T-helper 2 cell treated with Interferon-gamma antibody and Interleukin-4, amounts not matched to agents 5 μg/mL and 100 μg/mL, for 36 hours (primary cell): ENCODE results near the gene LAMTOR3.

Experiments used
- DNase-seq: peaks from one replicate; pipeline ENCODE4 v3.0.0; 2021; ENCODE audit warnings: low spot score
- H3K27ac Mint-ChIP-seq: one replicate; pipeline ENCODE4 v1.8.0; 2021; ENCODE audit warnings: mild to moderate bottlenecking, mixed read lengths
- H3K27me3 Mint-ChIP-seq: one replicate; pipeline ENCODE4 v1.8.0; 2021; ENCODE audit warnings: low read depth, mixed read lengths
- H3K36me3 Mint-ChIP-seq: one replicate; pipeline ENCODE4 v1.8.0; 2021; ENCODE audit warnings: low read depth, mixed read lengths
- H3K4me1 Mint-ChIP-seq: one replicate; pipeline ENCODE4 v1.8.0; 2021; ENCODE audit warnings: low read depth, mixed read lengths
- H3K4me3 Mint-ChIP-seq: one replicate; pipeline ENCODE4 v1.8.0; 2022; ENCODE audit warnings: mild to moderate bottlenecking, moderate library complexity, mixed read lengths
- H3K9me3 Mint-ChIP-seq: one replicate; pipeline ENCODE4 v1.8.0; 2021; ENCODE audit warnings: mixed read lengths

The LAMTOR3 gene

DNA sequence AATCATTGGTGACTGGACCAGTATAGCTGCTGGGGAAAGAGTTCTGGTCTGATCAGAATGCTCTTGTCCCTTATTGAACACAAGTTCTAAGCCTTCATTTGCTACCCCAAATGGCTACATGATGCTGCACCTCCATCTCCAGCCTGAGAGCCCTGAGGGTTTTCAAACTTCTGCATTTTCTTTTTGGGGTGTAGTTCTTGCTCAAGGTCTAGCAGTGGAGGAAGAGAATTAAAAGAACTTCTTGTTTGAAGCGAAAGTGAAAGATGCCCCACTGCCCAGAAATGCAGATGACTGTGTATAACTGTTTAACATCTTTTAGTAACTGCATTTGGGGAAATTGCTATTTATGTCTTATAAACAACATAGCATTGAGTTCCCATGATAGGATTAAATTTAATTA lies 38.5 kb downstream of the LAMTOR3 start:
- DNase-seq: no peak
- Mint-ChIP-seq H3K27me3 (no peaks in the 10 kb centered on the region), H3K4me1 (peaks cover 55% of the 10 kb centered on the region), H3K36me3 (peaks cover 57% of the 10 kb centered on the region), H3K27ac (peak overlapping the region; percentile 83), H3K9me3 (no peaks in the 10 kb centered on the region), H3K4me3 (peak overlapping the region; percentile 68)

GRCh38 chr4:99853999-99854398 lies 40.2 kb downstream of the LAMTOR3 start:
- no peak for DNase-seq
- H3K27ac Mint-ChIP-seq: no peak overlapping the region
- H3K4me1 Mint-ChIP-seq: peaks cover 62% of the 10 kb centered on the region

GRCh38 chr4:99853190-99853589 lies 41.0 kb downstream of the LAMTOR3 start:
- Mint-ChIP-seq H3K4me1 (peaks cover 70% of the 10 kb centered on the region), H3K36me3 (peaks cover 59% of the 10 kb centered on the region), H3K27ac (no peak overlapping the region), H3K27me3 (no peaks in the 10 kb centered on the region), H3K4me3 (no peak overlapping the region), H3K9me3 (no peaks in the 10 kb centered on the region)
- DNase-seq: no peak

More at GRCh38 chr4:99853999-99854398, 40.2 kb downstream of the LAMTOR3 start:
- peaks cover 59% of the 10 kb centered on the region for H3K36me3 Mint-ChIP-seq
- H3K4me3 Mint-ChIP-seq: no peak overlapping the region
- H3K27me3 Mint-ChIP-seq: no peaks in the 10 kb centered on the region
- no peaks in the 10 kb centered on the region for H3K9me3 Mint-ChIP-seq

DNA sequence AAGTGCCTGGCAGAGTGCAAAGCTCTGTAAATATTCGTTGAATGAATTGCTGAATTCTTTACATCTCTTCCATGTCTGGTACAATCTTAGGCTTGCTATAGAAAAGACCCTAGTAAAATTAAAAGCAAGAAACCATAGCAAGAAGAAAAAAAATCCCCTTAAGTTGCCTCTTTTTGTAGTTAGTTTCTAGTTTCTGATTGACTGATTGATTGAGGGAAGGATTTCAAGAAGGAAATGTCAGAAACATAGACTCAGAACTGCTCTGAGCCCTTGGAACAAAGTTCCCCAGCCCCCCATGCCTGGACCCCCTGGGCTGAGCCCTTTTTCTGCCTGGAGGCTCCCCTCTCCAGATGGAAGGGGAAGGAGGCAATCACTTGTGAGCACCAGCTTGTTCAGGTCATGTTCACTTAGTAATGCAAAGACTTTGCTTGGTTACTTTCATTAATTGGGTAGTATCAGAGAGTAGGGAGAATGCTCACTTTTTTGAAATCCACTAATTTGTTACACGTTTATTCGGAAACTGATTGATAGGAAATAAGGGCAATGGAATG lies 42.0 kb downstream of the LAMTOR3 start:
- H3K4me1 Mint-ChIP-seq: peaks cover 75% of the 10 kb centered on the region
- no peaks in the 10 kb centered on the region for H3K27me3 Mint-ChIP-seq
- H3K36me3 Mint-ChIP-seq: peaks cover 59% of the 10 kb centered on the region
- peak overlapping the region; percentile 91 for H3K27ac Mint-ChIP-seq
- H3K9me3 Mint-ChIP-seq: no peaks in the 10 kb centered on the region
- no peak for DNase-seq
- H3K4me3 Mint-ChIP-seq: peak overlapping the region; percentile 64

- peaks cover 71% of the 10 kb centered on the region for H3K4me1 Mint-ChIP-seq
- no peaks in the 10 kb centered on the region for H3K27me3 Mint-ChIP-seq
- DNase-seq: peak; percentile 53
- H3K4me3 Mint-ChIP-seq: peak overlapping the region; percentile 57
- peak overlapping the region; percentile 94 for H3K27ac Mint-ChIP-seq
- H3K9me3 Mint-ChIP-seq: no peaks in the 10 kb centered on the region
- H3K36me3 Mint-ChIP-seq: peaks cover 49% of the 10 kb centered on the region
These were observed 45.6 kb downstream of the LAMTOR3 start for GRCh38 chr4:99848591-99849001.

DNA sequence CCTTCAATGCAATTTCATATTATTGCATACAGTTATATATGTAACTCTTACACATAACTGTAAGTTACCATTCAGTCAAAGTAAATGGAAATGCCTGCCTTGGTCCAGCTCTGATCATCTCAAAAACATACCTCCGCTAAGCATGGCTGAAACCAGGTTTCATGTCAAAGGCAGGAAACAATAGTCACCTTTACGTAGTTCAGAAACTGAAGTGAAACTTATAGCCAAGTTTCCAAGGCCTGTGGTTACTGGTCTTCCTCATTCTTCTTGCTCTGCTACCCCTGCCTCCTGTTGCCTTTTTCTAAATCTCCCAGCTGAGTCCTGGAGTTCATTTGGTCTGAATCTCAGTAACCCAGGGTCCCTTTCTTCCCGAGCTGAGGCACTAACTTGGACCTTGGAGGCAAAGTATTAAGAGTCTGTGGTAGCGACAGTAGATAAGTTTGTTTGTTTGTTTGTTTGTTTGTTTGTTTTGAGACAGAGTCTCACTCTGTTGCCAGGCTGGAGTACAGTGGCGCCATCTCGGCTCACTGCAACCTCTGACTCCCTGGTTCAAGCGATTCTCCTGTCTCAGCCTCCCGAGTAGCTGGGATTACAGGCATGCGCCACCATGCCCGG lies 46.8 kb downstream of the LAMTOR3 start:
- peaks cover 43% of the 10 kb centered on the region for H3K36me3 Mint-ChIP-seq
- H3K27ac Mint-ChIP-seq: peak overlapping the region; percentile 94
- H3K4me1 Mint-ChIP-seq: peaks cover 61% of the 10 kb centered on the region
- no peaks in the 10 kb centered on the region for H3K9me3 Mint-ChIP-seq
- H3K4me3 Mint-ChIP-seq: peak overlapping the region; percentile 75
- H3K27me3 Mint-ChIP-seq: no peaks in the 10 kb centered on the region
- DNase-seq: peak; percentile 53

DNA sequence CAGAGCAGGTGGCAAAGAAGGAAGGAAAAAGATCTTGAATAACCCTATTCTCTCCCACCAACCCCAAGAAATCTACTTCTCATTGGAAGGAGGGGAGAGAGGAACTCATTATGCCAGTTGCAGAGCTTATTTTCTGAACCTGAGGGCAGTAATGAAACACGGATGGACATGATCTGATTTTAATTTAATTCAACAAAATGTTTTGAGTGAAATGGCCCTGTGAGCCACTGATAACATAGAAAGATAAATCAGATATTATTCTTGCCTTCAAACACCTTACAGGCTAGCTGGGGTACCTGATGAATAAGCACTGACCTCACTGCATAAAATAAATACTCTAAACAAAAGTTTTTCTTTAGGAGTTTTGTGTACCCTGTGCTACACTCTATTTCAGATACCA lies 47.3 kb downstream of the LAMTOR3 start:
- Mint-ChIP-seq H3K4me1 (peaks cover 55% of the 10 kb centered on the region), H3K27me3 (no peaks in the 10 kb centered on the region), H3K27ac (peak overlapping the region; percentile 94), H3K36me3 (peaks cover 39% of the 10 kb centered on the region), H3K9me3 (no peaks in the 10 kb centered on the region), H3K4me3 (peak overlapping the region; percentile 40)
- DNase-seq: no peak

DNA sequence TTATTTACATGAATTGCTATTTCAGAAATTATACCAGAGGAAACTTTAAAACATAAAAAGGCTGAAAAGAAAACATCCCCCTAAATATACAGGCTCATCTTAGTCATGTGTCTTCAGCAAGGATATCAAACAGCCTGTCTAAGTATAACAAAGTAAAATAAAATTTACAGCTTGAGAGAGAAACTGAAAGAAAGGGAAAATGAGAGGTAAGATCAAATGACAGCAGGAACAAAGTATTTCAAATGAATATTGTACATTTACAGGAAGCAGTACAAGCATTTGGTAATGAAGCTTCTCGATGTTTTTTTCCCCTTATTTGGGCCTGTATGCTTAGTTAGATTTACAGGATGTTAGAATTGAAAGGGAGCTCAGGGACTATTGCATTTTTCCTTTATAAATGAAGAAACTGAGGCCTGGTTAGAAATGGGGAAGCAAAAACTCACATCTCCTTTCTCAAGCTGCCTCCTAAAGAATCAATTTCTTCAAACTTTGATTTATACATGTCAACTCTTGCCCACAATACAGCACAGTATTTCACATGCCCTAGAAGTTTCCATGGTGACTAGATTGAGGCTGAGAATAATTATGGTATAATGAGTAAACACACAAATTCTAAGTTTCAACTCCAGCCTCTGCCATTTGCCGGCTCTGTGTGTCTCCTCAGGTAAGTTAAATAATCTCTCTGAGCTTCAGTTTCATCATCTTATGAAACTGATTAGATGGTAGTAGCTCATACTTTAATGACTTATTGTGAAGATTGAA lies 48.3 kb downstream of the LAMTOR3 start:
- no peaks in the 10 kb centered on the region for H3K9me3 Mint-ChIP-seq
- H3K4me3 Mint-ChIP-seq: peak overlapping the region; percentile 35
- H3K27ac Mint-ChIP-seq: peak overlapping the region; percentile 83
- H3K4me1 Mint-ChIP-seq: peaks cover 47% of the 10 kb centered on the region
- H3K36me3 Mint-ChIP-seq: peaks cover 46% of the 10 kb centered on the region
- no peak for DNase-seq
- H3K27me3 Mint-ChIP-seq: no peaks in the 10 kb centered on the region

DNA sequence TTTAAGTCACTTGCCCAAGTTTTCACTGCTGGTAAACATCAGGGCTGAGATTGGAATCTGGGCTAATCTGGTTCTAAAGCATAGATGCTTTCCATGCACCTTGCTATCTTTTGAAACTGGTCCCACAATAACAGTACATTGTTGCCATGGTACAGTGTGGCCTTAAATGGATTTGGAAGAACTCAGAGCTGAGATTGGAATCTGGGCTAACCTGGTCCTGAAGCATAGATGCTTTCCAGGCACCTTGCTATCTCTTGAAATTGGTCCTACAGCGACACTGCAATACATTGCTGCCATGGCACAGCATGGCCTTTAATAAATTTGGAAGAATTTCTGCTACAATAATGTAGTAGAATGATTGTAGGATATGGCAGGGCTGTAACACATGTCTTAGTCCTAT lies 49.0 kb downstream of the LAMTOR3 start:
- peaks cover 48% of the 10 kb centered on the region for H3K36me3 Mint-ChIP-seq
- H3K27me3 Mint-ChIP-seq: no peaks in the 10 kb centered on the region
- H3K9me3 Mint-ChIP-seq: no peaks in the 10 kb centered on the region
- no peak overlapping the region for H3K4me3 Mint-ChIP-seq
- H3K27ac Mint-ChIP-seq: peak overlapping the region; percentile 83
- peaks cover 45% of the 10 kb centered on the region for H3K4me1 Mint-ChIP-seq
- no peak for DNase-seq

- Mint-ChIP-seq H3K27ac (no peak overlapping the region), H3K36me3 (peaks cover 47% of the 10 kb centered on the region), H3K4me3 (no peak overlapping the region), H3K9me3 (no peaks in the 10 kb centered on the region), H3K27me3 (no peaks in the 10 kb centered on the region), H3K4me1 (peaks cover 39% of the 10 kb centered on the region)
- no peak for DNase-seq
These were observed 50.2 kb downstream of the LAMTOR3 start for GRCh38 chr4:99844048-99844447.

- Mint-ChIP-seq H3K4me1 (peaks cover 33% of the 10 kb centered on the region), H3K36me3 (peaks cover 49% of the 10 kb centered on the region), H3K9me3 (no peaks in the 10 kb centered on the region), H3K4me3 (no peak overlapping the region), H3K27me3 (no peaks in the 10 kb centered on the region), H3K27ac (no peak overlapping the region)
- no peak for DNase-seq
These were observed 50.8 kb downstream of the LAMTOR3 start for GRCh38 chr4:99843413-99843812.

DNA sequence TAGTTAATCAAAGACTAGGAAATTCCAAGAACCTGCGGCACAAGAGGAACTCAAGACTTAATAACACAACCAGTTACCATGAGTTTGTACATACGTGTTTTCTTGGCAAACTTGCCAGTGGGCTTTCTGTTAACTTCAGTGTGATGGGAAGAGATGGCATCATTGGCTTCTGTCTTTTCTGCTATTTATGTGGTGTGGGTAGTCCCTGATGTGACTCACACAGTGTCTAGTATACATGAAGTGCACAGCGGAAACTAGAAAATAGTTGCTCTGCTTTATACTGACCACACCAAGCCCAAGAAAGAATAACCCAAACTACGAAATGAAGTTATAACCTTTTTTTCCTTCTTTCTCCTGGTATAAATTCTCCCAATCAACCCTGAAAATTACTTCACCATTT lies 53.1 kb downstream of the LAMTOR3 start:
- H3K36me3 Mint-ChIP-seq: peaks cover 52% of the 10 kb centered on the region
- peaks cover 16% of the 10 kb centered on the region for H3K4me1 Mint-ChIP-seq
- H3K27me3 Mint-ChIP-seq: no peaks in the 10 kb centered on the region

DNA sequence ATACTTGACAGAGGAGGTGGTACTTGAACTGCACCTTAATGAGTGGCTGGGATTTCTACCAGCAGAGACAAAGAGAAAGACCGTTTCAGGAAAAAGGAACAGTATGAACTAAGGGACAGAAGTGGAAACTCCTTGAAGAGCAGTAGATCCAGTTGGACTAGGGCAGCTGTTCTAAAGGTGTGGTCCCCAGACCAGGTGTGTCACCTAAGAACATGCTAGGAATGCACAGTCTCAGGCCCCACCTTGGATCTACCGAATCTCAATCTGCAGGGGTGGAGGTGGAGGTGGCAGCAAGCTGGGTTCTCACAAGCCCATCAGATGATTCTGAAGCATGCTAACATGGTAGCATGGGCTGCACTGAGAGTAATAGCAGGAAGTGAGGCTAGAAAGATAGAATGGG lies 55.3 kb downstream of the LAMTOR3 start:
- peaks cover 55% of the 10 kb centered on the region for H3K36me3 Mint-ChIP-seq
- no peak for DNase-seq
- H3K27me3 Mint-ChIP-seq: no peaks in the 10 kb centered on the region
- H3K4me1 Mint-ChIP-seq: peaks cover 2% of the 10 kb centered on the region
- H3K27ac Mint-ChIP-seq: no peak overlapping the region
- no peaks in the 10 kb centered on the region for H3K9me3 Mint-ChIP-seq
- H3K4me3 Mint-ChIP-seq: no peak overlapping the region

More for the DNA sequence above, 53.1 kb downstream of the LAMTOR3 start:
- no peak overlapping the region for H3K4me3 Mint-ChIP-seq
- no peaks in the 10 kb centered on the region for H3K9me3 Mint-ChIP-seq
- DNase-seq: no peak
- no peak overlapping the region for H3K27ac Mint-ChIP-seq

- no peaks in the 10 kb centered on the region for H3K27me3 Mint-ChIP-seq
- DNase-seq: no peak
- H3K27ac Mint-ChIP-seq: no peak overlapping the region
- H3K36me3 Mint-ChIP-seq: peaks cover 37% of the 10 kb centered on the region
- H3K4me3 Mint-ChIP-seq: no peak overlapping the region
- no peaks in the 10 kb centered on the region for H3K9me3 Mint-ChIP-seq
- no peaks in the 10 kb centered on the region for H3K4me1 Mint-ChIP-seq
These were observed 58.3 kb downstream of the LAMTOR3 start for GRCh38 chr4:99835942-99836341.
